M059J (cell line): ENCODE results near the gene CREBBP. TPM values are rescaled to one million over a fixed set of nuclear protein-coding genes. Genes with fewer than 3 reads are reported as not detected.
A peak's percentile ranks its signal among the peaks of the same experiment; 100 is the strongest.

ENCODE experiments used
- DNase-seq: peaks from one replicate; pipeline ENCODE4 v3.0.0-alpha.2; 2012; ENCODE audit warnings: low read depth
- total RNA-seq: library from RNA; depleted of rRNA; stranded (reverse); fragments of >200 nt; shearing (Covaris generic); gene quantifications from 2 replicates; pipeline ENCODE4 v1.2.3, GENCODE V29; 2014

Gene CREBBP
- total RNA-seq, 1 experiment from 2014 or later, result 14.8 TPM

DNA sequence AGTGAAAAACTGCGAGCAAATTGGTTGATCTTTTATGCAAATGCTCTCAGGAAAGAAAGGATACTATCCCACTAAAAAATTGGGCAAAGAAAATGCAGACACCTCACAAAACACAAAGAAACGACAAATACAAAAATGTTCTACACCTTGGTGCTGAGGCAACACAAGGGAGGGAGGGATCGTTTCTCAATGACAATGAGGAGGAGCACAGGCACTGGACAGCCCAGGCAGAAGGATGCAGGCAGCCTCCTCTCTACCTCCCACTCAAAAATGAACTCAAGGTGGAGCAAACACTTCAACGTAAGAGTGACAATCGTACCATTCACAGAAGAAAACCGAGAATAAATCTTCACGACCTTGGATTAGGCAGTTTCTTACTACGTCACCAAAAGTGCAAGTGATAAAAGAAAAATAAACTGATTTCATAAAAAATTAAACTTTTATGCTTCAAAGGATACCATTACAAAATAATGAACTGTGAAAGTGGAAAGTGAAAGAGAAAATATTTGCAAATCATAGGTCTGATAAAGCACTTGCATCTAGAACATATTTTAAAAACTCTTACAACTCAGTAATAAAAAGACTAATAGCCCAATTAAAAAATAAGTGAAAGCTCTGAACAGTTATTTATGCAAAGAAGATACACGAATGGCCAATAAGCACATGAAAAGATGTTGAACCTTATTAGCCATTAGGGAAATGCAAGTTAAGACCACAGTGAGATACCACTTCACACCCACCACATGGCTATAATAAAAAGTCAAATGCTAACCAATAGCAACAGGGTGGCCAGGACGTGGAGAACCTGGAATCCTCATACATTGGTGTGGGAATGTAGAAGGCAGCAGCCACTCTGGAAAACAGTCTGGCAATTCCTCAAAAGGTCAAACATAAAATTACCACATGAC, 82.4 kb downstream of the CREBBP start:
- DNase-seq, result no peak

DNA sequence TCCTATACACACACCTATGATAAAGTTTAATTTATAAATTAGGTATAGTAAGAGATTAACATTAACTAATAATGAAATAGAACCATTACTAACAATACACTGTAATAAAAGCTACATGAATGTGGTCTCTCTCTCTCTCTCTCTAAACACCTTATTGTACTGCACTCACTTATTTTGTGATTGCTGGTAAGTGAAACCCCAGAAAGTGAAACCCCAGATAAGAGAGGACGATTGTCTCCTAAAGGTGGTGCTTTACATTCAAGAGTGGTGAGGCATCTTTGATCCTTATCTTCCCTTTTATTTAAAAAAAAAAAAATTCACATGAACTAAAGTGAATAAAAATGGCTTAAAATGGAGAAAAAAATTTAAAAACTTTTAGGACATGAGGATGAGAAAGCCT, 83.0 kb downstream of the CREBBP start:
- peak; percentile 16 for DNase-seq

DNA sequence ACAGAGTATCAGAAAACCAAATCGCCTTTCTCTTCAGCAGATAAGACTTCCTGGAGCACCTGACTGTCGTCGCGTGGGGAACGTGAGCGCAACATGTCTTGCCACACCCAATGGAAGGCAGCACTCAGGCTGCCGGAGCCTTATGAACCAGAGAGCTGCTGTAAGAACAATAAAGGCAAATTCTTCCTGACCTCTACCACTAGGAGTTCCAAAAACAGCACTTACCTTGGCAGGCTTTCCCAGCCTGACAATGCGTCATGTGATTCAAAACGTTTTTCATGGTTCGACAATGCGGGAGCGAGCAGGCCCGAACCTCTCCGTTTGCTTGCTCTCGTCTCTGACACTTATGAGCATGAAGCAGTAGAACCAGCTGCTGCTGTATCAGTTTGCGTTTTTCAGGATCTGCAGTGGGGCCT, 87.3 kb downstream of the CREBBP start:
- no peak for DNase-seq

DNA sequence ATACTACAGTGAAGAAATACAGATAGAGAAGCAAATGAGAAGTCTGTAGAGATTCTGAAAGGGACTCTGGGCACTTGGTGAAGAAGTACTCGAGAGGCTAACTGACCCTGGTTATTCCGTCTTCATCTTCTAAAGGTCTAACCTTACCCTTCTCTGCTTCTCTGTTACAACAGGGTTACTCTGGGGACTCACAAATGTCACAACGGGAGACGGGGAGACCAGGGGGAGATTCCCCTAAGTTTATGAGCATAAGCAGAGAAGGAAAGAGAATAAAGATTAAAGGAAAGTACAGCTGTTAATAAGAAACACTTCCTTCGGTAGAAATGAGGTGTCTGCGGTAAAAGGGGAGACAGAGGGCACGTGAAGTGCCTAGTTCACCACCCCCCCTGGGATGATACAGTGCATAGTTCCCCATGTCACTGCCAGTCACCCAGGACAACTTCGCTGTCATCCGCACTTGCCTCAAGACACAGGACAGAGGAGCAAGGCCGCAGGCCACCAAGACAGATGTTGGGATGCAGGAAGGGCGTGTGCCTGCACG, 88.0 kb downstream of the CREBBP start:
- DNase-seq, result no peak

DNA sequence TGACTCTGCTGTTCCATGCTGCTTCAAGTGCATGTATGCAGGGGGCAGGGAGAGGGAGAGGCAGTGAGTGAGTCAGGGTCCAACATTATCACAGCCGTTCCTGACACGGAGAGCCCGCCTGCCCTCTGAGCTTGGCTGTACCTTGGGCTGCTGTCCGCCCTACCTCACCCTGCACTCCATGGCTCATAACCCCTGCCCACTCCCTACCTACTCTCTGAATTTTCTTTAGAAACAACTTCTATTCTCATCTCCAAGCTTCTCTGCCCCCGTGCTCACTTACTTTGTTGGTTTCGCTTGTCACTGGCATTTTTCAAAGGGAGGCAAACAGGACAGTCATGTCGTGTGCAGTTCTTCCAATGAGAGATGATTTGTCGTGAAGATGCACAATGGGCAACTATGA, 88.8 kb downstream of the CREBBP start:
- no peak for DNase-seq

DNA sequence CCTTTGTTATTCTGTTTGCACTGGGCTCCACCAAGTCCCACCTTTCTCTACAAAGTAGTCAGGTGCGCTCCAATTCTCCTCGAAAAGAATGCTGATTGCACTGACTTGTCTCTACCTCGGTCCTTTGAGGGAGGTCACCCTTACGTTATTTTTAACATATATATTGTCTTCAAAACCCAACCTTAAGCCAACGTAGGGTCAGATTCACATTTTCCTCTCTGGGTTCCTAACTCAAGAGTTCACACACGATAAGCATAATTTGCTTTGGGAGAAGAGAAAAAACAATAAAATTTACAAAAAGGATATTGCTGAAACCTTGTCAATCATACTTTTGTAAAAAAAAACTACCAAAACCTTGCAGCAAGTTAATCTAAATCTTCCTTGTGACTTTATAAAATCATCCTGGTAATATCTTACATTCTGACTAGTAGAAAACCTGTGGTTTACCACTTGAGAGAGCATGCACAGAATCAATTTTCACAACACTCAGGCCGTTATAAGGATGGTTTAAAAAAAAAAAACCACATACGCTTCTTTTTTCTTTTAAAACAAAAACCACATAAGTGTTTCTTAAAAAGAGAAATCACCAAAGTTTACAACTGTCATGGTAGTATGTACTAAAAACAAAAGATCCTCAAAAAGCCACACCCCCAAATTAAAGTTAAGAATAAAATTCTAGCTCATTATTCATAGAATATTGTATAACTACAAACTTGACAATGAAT, 91.0 kb downstream of the CREBBP start:
- DNase-seq, result no peak

DNA sequence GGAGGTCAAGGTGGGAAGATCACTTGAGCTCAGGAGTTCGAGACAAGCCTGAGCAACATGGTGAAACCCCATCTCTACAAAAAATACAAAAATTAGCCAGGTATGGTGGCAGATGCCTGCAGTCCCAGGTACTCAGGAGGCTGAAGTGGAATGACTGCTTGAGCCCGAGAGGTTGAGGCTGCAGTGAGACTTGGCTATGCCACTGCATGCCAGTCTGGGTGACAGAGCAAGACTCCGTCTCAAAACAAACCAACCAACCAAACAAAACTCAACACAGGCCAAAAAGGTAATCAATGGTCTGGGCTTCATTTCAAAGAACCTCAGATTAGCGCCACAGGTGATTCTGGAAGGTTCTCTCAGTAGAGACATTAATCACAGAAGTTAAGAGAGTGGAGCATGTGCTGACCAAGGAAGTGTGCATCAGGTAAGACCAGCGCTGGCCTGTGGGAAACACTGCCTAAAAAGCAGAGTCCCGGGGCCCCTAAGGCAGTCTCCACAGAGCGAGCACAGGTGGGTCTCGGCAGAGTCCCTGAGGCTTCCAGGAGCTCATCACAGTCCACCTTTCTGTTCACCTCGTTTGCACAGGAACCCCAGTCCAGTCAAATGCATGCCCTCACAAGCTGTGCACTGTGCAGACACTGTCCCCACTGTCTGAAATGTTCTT, 91.7 kb downstream of the CREBBP start:
- DNase-seq, result no peak

DNA sequence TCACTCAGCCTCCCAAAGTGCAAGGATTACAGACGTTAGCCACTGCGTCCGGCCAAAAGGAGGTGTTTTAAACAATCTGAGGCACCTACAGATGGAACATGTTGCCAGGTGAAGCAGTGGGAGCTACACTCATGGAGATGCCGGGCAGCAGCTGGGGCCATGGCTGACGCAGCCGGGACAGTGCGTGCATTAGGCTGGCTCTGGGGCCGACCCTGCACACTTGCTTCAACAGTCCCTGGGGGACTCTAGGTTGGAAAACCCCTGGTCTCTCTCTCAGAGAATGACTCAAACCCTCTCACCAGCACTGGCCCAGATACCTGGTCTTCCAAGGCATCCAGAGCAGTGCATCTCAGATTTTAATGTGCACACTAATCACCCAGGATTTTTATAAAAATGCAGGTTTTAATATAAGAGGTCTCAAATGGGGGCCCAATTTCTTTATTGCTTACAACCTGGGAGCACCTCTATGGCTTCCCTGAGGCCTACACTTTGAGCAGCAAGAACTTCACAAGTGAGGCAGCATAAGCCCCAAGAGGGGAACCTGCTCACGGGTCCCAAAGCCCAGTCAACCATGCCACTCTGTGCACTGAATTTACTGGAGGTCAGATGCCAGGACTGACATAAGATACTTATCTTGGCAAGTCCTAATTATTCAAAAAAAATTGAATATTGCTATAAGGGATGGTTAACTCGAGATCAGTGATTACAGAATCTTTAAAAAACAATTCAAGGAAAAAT, 92.4 kb downstream of the CREBBP start:
- no peak for DNase-seq

DNA sequence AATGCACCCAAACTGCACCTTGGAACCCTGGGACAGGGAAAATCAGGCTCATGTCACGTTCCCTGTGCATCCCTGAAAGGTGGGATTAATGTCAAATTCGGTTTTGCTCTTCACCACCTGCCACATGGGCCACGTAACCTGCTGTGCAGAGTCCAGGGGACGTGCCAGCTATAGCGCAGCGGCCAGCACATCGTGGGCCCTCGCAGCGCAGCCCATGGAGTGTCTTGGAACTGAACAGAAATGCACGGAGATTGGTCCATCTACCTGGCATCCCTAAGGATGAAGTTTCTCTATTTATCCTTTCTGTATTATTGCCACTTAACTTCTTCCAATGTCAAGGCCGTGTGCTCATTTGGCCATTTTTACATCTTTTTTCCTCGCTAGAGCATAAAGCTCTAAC, 95.1 kb downstream of the CREBBP start:
- no peak for DNase-seq

DNA sequence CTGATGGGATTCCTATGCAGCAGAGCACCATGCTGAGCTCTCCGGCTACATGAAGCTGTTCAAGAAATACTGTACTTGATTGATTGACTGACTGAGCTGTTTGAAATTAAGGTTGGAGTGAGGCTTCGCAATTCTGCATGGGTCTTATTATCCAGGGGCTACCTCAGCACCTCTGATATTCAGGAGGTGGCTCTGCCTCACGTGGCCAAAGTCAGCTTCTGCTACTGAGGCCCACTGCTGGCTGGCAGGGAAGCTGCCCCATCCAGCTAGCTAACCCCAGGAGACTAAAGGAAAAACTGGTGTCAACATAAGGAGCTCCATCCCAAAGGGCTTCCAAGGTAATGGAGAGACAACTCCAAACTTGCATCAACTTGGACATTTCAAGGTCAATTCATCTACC, 97.0 kb downstream of the CREBBP start:
- DNase-seq, result no peak

DNA sequence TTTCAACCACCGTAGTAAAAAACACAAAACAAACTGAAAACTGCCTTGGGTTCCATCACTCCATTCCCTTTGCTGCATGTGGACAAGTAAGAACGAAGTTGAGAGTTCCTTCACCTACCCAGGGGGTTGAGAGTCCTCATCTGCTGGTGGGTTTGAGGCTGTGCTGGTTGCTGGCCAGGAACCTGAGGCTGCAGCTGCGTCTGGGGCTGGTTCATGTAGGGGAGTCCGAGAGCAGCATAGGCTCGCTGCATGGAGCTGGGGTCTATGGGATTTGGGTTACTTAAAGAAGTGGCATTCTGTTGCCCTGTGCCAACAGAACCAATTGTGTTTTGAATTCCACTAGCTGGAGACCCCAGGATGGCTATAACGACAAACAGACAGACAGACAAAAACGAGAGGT, 97.9 kb downstream of the CREBBP start:
- DNase-seq, result no peak

DNA sequence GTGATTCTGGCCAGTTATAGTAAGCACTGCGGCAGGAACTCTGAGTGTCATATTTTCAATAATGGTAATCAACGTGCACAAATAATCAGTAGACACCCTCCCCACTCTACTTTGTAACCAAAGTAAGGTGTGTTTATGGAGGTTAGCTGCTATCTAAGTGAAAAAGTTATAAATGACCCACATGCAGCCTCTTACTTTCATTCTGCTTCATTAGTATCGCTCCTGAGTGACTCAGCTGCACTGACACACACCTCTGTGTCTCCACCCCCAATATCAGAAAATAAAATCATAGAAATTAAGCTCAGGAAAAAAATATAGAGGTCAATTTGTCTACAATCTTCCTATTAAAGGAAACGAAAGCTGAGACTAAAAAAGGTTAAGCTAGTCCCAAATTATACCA, 99.1 kb downstream of the CREBBP start:
- no peak for DNase-seq

DNA sequence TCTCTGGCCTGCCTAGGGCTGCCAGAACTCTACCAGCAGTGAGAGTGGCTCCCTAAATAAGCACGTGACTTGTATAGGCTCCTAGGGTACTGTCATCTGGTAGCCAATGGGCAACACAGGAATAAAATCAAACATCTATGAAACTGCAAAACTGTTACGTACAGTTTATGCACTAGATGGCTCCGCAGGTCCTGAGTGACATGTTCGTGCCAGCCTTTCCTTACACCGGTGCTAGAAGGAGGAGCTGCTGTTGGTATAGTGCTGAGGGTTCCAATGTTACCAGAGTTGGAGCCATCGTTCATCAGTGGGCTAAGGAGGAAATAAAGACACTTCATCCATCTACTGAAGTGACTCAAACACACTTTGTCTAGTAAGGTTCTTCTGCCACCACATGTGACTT, 99.9 kb downstream of the CREBBP start:
- peak; percentile 8 for DNase-seq

DNA sequence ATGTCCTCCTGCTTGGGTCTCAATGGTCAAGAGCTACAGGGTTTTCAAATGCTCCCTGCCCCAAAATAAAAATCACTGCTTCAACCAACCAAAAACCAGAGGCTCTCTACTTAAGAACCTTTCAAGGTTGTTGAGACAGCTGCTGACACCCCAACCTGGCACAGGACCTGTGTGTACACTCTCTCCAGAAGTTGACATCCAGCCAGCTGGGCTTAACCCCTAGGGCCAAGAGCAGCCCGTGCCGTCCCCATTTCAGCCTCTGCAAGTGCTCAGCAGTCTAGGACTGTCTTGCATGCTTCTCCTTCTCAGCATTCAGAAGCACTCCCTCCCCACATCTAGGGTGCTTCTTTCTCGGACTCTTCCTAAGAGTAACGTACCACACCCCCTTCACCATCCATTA, 104.2 kb downstream of the CREBBP start:
- no peak for DNase-seq

DNA sequence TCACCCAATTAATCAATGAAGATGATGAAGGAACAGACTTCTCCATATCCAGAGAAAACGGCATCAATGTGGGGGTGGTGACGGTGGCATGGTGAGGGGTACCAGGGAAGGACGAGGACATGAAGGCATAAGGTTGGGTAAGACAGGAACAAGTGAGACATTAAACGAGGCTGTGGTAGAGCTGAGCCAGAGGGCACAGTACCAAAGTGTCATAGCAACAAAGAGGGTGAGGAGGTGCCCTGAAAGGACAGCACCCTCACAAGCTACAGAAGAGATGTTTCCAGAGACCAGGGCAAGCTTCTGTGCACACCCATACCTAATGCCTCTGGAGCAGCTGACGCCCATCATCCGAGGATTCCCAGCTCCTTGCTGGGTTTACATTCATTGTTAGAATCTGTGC, 105.7 kb downstream of the CREBBP start:
- DNase-seq, result no peak

DNA sequence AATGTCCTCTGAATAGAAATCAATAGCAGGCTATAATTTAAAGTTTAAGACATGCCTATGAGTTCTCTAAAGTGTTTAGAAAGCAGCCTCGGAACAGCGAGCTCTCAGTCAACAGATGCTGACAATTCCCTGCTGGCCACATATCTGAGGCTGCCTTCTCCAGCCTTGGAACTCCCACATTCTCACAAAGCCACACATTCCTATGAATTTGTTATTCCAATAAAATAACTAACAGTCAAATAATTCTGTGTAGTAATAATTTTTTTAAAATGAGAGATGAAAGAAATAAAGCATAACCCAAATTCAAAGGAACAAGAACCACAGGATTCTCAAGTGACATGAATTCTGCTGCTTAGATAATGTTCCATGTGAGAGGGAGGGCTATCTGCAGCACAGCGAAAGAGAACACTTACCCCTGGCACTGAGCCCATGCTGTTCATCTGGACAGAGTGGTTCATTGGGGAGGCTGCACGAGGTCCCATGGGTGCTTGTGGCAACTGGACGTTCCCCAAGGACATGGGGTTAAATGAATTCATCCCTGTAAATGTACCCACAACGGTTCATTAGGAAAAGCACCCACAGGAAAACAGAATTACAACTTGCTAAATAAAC, 106.3 kb downstream of the CREBBP start:
- no peak for DNase-seq

DNA sequence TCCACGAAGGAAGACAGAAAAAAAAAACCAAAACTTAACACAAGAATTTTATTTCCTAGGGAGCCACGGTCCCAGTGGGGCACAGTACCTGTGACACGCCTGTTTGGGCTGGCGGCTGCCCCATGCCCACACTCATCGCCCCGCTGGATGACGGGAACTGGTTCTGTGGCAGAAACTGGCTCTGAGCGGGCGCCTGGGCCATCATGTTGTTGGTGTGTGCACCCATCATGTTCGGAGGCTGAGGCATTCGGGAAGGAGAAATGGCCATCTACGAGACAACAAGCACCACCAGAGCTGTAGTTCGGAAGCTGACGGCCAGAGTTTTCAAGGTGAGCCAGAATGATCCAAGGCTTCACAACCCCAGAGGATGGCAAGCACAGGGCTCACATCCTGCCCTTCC, 106.8 kb downstream of the CREBBP start:
- DNase-seq, result no peak

DNA sequence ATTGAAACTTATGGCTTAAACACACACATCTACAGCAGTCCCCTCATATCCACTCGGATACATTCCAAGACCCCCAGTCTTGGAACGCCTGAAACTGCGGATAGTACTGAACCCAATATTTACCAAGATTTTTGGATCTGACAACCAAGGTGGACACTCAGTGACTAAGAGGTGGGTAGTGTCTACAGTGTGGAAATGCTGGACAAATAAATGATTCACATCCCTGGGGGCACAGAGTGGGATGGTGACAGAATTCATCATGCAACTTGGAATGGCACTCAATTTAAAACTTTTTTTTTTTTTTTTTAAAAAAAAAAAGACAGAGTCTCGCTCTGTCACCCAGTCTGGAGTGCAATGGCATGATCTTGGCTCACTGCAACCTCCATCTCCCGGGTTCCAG, 109.0 kb downstream of the CREBBP start:
- DNase-seq, result peak; percentile 84

DNA sequence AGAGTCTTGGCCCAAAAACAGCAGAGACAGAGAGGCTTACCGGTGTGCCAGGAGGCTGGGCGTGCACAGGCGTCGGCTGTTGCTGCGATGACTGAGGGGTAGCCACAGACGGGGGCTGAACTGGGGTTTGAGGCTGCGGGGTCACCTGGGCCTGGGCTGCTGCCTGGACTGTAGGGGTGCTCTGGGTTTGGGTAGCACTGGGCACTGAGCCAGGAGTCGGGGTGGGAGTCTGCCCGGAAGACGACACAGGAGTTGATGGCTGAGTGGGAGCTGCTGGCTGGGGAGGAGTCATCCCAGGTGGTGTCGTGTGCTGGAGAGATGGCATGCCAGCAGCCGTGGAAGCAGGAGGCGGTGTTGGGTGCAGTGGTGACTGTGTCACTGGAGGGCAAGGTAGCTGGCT, 110.0 kb downstream of the CREBBP start:
- DNase-seq, result no peak

DNA sequence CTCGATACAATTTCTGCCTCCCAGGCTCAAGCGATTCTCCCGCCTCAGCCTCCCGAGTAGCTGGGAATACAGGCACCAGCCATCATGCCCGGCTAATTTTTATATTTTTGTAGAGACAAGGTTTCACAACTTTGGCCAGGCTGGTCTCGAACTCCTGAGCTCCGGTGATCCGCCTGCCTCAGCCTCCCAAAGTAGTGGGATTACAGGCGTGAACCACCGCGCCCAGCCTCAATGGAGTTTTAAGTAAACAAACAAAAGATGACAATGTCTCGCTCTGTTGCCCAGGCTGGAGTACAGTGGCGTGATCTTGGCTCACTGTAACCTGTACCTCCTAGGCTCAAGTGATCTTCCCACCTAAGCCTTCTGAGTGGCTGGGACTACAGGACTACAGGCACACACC, 110.6 kb downstream of the CREBBP start:
- DNase-seq, result no peak

DNA sequence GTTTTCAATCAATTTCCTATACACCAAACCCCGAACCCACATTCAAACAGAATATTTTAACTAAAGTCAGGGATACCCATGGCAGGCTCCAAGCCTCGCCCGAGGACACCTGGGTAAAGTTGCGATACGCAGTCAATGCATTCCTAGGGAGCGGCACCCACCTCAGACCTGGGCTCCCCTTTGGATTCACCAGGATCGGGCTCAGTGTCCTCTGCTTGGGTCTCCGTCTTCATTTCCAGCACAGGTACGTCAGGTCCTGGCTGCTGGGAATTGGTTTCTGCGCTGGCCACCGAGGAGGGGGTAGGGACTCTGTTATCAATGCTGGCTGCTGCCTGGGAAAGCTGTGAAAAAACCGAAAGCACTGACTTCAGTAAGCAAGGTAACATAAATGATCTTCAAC, 111.5 kb downstream of the CREBBP start:
- DNase-seq, result no peak
